HCT116 (cell line): ENCODE measurements around the gene PAX1. TPM values are rescaled to one million over a fixed set of nuclear protein-coding genes. Genes with fewer than 3 reads are reported as not detected.

Experiments
- ATAC-seq: fragments of 200-7000 bp; cut with Tn5 transposase; 2 replicates; pipeline ENCODE4 v1.9.1; 2020; ENCODE audit warnings: mild to moderate bottlenecking, moderate library complexity
- BruUV-seq: library from RNA; stranded (reverse); fragments of 400-500 nt; replicated peaks from 2 replicates; lab custom pipeline; 2021; lab: Mats Ljungman, UMichigan
- CTCF ChIA-PET: fragments of 300-600 bp; sonication (Branson Sonifier 250); formaldehyde crosslinking; loops from one replicate; lab custom pipeline; 2021; ENCODE audit warnings: antibody characterized with exemption; lab: Charles Lee
- POLR2A ChIA-PET: fragments of 300-600, 350-600 bp; sonication (Branson Sonifier 250); formaldehyde crosslinking; loops from one replicate; lab custom pipeline; 2021; ENCODE audit warnings: antibody characterized with exemption; lab: Charles Lee
- RAD21 ChIA-PET, 2 experiments: fragments of 300-600 bp; sonication (Branson Sonifier 250); formaldehyde crosslinking; loops; one replicate each; lab custom pipeline; 2023; ENCODE audit warnings: low total read pairs in 2 of 2; ENCODE audit not compliant: uncharacterized antibody in 2 of 2, unreplicated experiment in 2 of 2, low non-redundant PET in 1 of 2; lab: Charles Lee
- DNase-seq: peaks from one replicate; pipeline ENCODE4 v3.0.0-alpha.2; 2010; ENCODE audit warnings: low read depth, low spot score
- H2AFZ ChIP-seq: fragments of 200-600 bp; shearing (Covaris generic), sonication (generic); 2 replicates; pipeline ENCODE4 v1.6.1; 2017; ENCODE audit warnings: low read depth, mixed run types, mixed read lengths, antibody characterized with exemption, low read length; ENCODE audit not compliant: poor library complexity, severe bottlenecking
- H3K27ac ChIP-seq: 2 replicates; pipeline ENCODE4 v1.5.1; 2012; ENCODE audit warnings: low read depth, low read length
- H3K27me3 ChIP-seq: fragments of 200-600 bp; sonication (generic); 2 replicates; pipeline ENCODE4 v1.6.1; 2016; ENCODE audit warnings: mixed run types, low read length, mixed read lengths; ENCODE audit not compliant: insufficient read depth
- H3K36me3 ChIP-seq, 2 experiments: fragments of 200-500 bp in 1 of 2; fragments of 200-600 bp in 1 of 2; sonication (Bioruptor generic) in 1 of 2; sonication (generic) in 1 of 2; 2 replicates each; pipeline versions ENCODE4 v1.5.1 to v1.6.1; 2014 to 2016; ENCODE audit warnings: low read length in 2 of 2, inconsistent platforms in 1 of 2, mixed read lengths in 1 of 2, mixed run types in 1 of 2; ENCODE audit not compliant: insufficient read depth in 2 of 2, control insufficient read depth in 1 of 2
- H3K4me1 ChIP-seq, 2 experiments: fragments of 200-600 bp in 1 of 2; sonication (generic) in 1 of 2; 2 replicates each; pipeline versions ENCODE4 v1.5.1 to v1.6.1; 2012 to 2017; ENCODE audit warnings: low read length in 2 of 2, inconsistent platforms in 1 of 2, mild to moderate bottlenecking in 1 of 2, mixed read lengths in 1 of 2, mixed run types in 1 of 2, moderate library complexity in 1 of 2; ENCODE audit not compliant: insufficient read depth in 2 of 2, control insufficient read depth in 1 of 2
- H3K4me2 ChIP-seq: fragments of 200-600 bp; sonication (generic); 2 replicates; pipeline ENCODE4 v1.6.1; 2017; ENCODE audit warnings: mixed run types, low read length, mixed read lengths
- H3K4me3 ChIP-seq, 2 experiments: fragments of 200-600 bp in 1 of 2; sonication (generic) in 1 of 2; replicated peaks in 1 of 2; 2 replicates each; pipeline ENCODE4 v1.5.1; 2011 to 2016; ENCODE audit warnings: low read length in 2 of 2, control low read depth in 1 of 2, low read depth in 1 of 2, mild to moderate bottlenecking in 1 of 2, mixed read lengths in 1 of 2, mixed run types in 1 of 2
- H3K79me2 ChIP-seq: fragments of 200-600 bp; sonication (generic); 2 replicates; pipeline ENCODE4 v1.6.1; 2017; ENCODE audit warnings: mild to moderate bottlenecking, mixed run types, low read length, moderate library complexity, mixed read lengths; ENCODE audit not compliant: insufficient read depth
- H3K9ac ChIP-seq: fragments of 200-600 bp; sonication (generic); 2 replicates; pipeline ENCODE4 v1.6.1; 2016; ENCODE audit warnings: low read length, mixed read lengths
- H3K9me2 ChIP-seq: fragments of 200-600 bp; sonication (generic), shearing (Covaris generic); 2 replicates; pipeline ENCODE4 v1.6.1; 2017; ENCODE audit warnings: mixed run types, mild to moderate bottlenecking, moderate library complexity; ENCODE audit not compliant: insufficient read depth
- H3K9me3 ChIP-seq, 2 experiments: fragments of 200-500 bp in 1 of 2; fragments of 200-600 bp in 1 of 2; sonication (Bioruptor generic) in 1 of 2; sonication (generic) in 1 of 2; 2 replicates each; pipeline ENCODE4 v1.6.1; 2014 to 2017; ENCODE audit warnings: low read length in 2 of 2, mixed read lengths in 2 of 2, inconsistent platforms in 1 of 2, low read depth in 1 of 2, mild to moderate bottlenecking in 1 of 2, mixed run types in 1 of 2, moderate library complexity in 1 of 2; ENCODE audit not compliant: control insufficient read depth in 1 of 2, insufficient read depth in 1 of 2
- H4K20me1 ChIP-seq: fragments of 200-600 bp; sonication (generic), shearing (Covaris generic); 2 replicates; pipeline ENCODE4 v1.6.1; 2017; ENCODE audit warnings: mixed run types, mild to moderate bottlenecking, moderate library complexity; ENCODE audit not compliant: insufficient read depth
- CBX3 ChIP-seq: IDR thresholded peaks from 2 replicates; pipeline ENCODE4 v1.6.1; 2012; ENCODE audit warnings: low read depth
- CTCF ChIP-seq, 3 experiments: fragments of 200-600 bp in 1 of 3; sonication (generic) in 1 of 3; IDR thresholded peaks in 2 of 3; conservative IDR thresholded peaks in 1 of 3; 2 replicates each; pipeline ENCODE4 v1.5.1; 2012 to 2017; ENCODE audit warnings: low read depth in 2 of 3, low read length in 2 of 3, antibody characterized with exemption in 1 of 3, borderline replicate concordance in 1 of 3, control low read depth in 1 of 3, mild to moderate bottlenecking in 1 of 3, mixed read lengths in 1 of 3, mixed run types in 1 of 3, moderate library complexity in 1 of 3; ENCODE audit not compliant: insufficient read depth in 1 of 3
- FOSL1 ChIP-seq: IDR thresholded peaks from 2 replicates; pipeline ENCODE4 v1.6.1; 2012; ENCODE audit warnings: low read depth
- JUND ChIP-seq: IDR thresholded peaks from 2 replicates; pipeline ENCODE4 v1.6.1; 2012
- POLR2A ChIP-seq: IDR thresholded peaks from 2 replicates; pipeline ENCODE4 v1.7.0; 2011; ENCODE audit warnings: borderline replicate concordance; ENCODE audit not compliant: insufficient read depth, insufficient read length; ENCODE audit errors: extremely low read depth
- POLR2AphosphoS5 ChIP-seq: IDR thresholded peaks from 2 replicates; pipeline ENCODE4 v1.6.1; 2011; ENCODE audit warnings: mild to moderate bottlenecking, low read depth, low read length, moderate library complexity
- RAD21 ChIP-seq: IDR thresholded peaks from 2 replicates; pipeline ENCODE4 v1.6.1; 2012; ENCODE audit warnings: low read depth, mild to moderate bottlenecking
- REST ChIP-seq: IDR thresholded peaks from 2 replicates; pipeline ENCODE4 v1.6.1; 2012; ENCODE audit warnings: low read depth
- YY1 ChIP-seq: IDR thresholded peaks from 2 replicates; pipeline ENCODE4 v1.6.1; 2011; ENCODE audit warnings: low read length, low read depth, moderate library complexity, mild to moderate bottlenecking; ENCODE audit not compliant: insufficient replicate concordance; ENCODE audit errors: extremely low read depth
- ZBTB33 ChIP-seq: IDR thresholded peaks from 2 replicates; pipeline ENCODE4 v1.6.1; 2011; ENCODE audit warnings: mild to moderate bottlenecking, low read length, moderate library complexity; ENCODE audit not compliant: insufficient replicate concordance; ENCODE audit errors: extremely low read depth
- ZFX ChIP-seq: fragments of 450-650 bp; IDR thresholded peaks from 2 replicates; pipeline ENCODE4 v1.6.1; 2017
- ZNF274 ChIP-seq: fragments of 200-500 bp; sonication (Bioruptor generic); IDR thresholded peaks from 2 replicates; pipeline ENCODE4 v1.6.1; 2014; ENCODE audit warnings: mild to moderate bottlenecking, low read depth, low read length, inconsistent platforms
- intact Hi-C: fragments of 100-400 bp; cut with micrococcal nuclease; formaldehyde crosslinking; loops from 2 replicates; pipeline ENCODE4 v1.10.0; 2022
- total RNA-seq: library from RNA; stranded (reverse); gene quantifications from one replicate; pipeline ENCODE4 v1.2.1, GENCODE V29; 2021; ENCODE audit not compliant: unreplicated experiment
- TF ChIP-seq, protein P1 (sequence below): IDR thresholded peaks from 2 replicates; pipeline ENCODE4 v1.6.1; 2012

Gene PAX1
- total RNA-seq, 1 experiment from 2014 or later, result not detected

DNA sequence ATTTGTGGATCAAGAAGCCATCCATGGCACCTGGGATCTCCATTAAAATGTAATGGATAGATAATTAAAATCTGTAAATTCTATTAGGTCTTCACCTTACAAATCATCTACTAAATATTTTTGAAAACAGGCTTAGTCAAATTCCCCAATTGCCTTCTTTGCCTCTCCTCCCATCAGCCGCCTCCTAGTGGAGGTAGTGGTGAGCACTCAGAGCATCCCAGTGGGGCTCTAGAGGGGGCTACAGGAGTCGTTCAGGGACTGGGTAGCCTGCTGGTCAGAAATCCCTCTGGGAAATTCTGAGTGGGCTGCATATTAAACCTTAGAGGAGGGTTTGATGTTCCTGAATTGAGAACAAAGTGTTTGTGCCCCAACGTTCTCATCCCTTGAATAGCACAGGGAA lies 20.8 kb upstream of the PAX1 start:
- no peak overlapping the region for H3K4me3 ChIP-seq
- no peaks in the 10 kb centered on the region for H3K4me1 ChIP-seq
- H3K27me3 ChIP-seq, result no peaks in the 10 kb centered on the region
- H3K36me3 ChIP-seq, result no peaks in the 10 kb centered on the region
- H3K4me2 ChIP-seq, result no peak overlapping the region
- no peak for ATAC-seq
- no peak overlapping the region for H2AFZ ChIP-seq
- no TSS peak for BruUV-seq
- ChIA-PET POLR2A (no interaction called here), CTCF (no interaction called here), RAD21 (no interaction called here)
- DNase-seq, result no peak
- H3K9ac ChIP-seq, result no peak overlapping the region
- no peaks in the 10 kb centered on the region for H3K9me3 ChIP-seq
- no peaks in the 10 kb centered on the region for H3K79me2 ChIP-seq
- no peaks in the 10 kb centered on the region for H3K9me2 ChIP-seq
- H3K27ac ChIP-seq, result no peak overlapping the region
- intact Hi-C loops, result no loop called here
- no peak for TF ChIP-seq POLR2AphosphoS5
- TF ChIP-seq CTCF (IDR thresholded peaks at IDR 0.05 in 2 of 3, conservative IDR thresholded peaks at IDR 0.05 in 1 of 3; ENCODE audit: borderline replicate concordance in 1 of 3, insufficient read depth in 1 of 3, low read depth in 2 of 3, low read length in 2 of 3), result 0 out of 6 replicates have a peak, but pooled peaks of 1 of the 3 experiments have one; percentile 15
- no peaks in the 10 kb centered on the region for H4K20me1 ChIP-seq

- Histone ChIP-seq H3K9ac (no peak overlapping the region), H3K27me3 (no peaks in the 10 kb centered on the region), H3K4me1 (no peaks in the 10 kb centered on the region), H3K79me2 (no peaks in the 10 kb centered on the region), H4K20me1 (no peaks in the 10 kb centered on the region), H3K4me3 (no peak overlapping the region), H2AFZ (no peak overlapping the region), H3K9me2 (no peaks in the 10 kb centered on the region), H3K27ac (no peak overlapping the region), H3K4me2 (no peak overlapping the region), H3K36me3 (no peaks in the 10 kb centered on the region), H3K9me3 (no peaks in the 10 kb centered on the region)
- DNase-seq (no peak), ATAC-seq (no peak)
- POLR2A ChIA-PET, result no interaction called here
- BruUV-seq, result no TSS peak
- intact Hi-C loops, result no loop called here
- RAD21 ChIA-PET, result no interaction called here
- CTCF ChIA-PET, result no interaction called here
- TF ChIP-seq POLR2AphosphoS5, result no peak
- TF ChIP-seq ZBTB33, result no peak
- TF ChIP-seq JUND, result no peak
- TF ChIP-seq RAD21, result no peak
- TF ChIP-seq, protein P1, sequence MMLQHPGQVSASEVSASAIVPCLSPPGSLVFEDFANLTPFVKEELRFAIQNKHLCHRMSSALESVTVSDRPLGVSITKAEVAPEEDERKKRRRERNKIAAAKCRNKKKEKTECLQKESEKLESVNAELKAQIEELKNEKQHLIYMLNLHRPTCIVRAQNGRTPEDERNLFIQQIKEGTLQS, result no peak
- TF ChIP-seq CBX3, result no peak
- no peak for TF ChIP-seq ZFX
- TF ChIP-seq REST, result no peak
- TF ChIP-seq ZNF274, result no peak
- TF ChIP-seq YY1, result no peak
- no peak for TF ChIP-seq POLR2A
- no peak for TF ChIP-seq FOSL1
Observed at GRCh38 chr20:21685981-21686380, 19.5 kb upstream of the PAX1 start.
